Loucy (cell line): ENCODE results near the gene IL5RA.

Experiments
- CTCF ChIP-seq: fragments of 200-600 bp; sonication (generic); conservative IDR thresholded peaks from 2 replicates; pipeline ENCODE4 v1.5.1; 2014; ENCODE audit warnings: mild to moderate bottlenecking, antibody characterized with exemption, low read length
- EZH2phosphoT487 ChIP-seq: fragments of 200-600 bp; IDR thresholded peaks from 2 replicates; pipeline ENCODE4 v1.6.1; 2018; ENCODE audit warnings: antibody characterized with exemption, mild to moderate bottlenecking, moderate library complexity, borderline replicate concordance

- TF ChIP-seq CTCF, result no peak
- TF ChIP-seq EZH2phosphoT487, result no peak
Observed at GRCh38 chr3:3154879-3155610, 44.9 kb upstream of the IL5RA start.
